Neural crest cell (in vitro differentiated cells): Measurements from ENCODE around the gene AP1M1. TPM values are rescaled to one million over a fixed set of nuclear protein-coding genes. Genes with fewer than 3 reads are reported as not detected.

Experiments
- DNase-seq: peaks from one replicate; pipeline ENCODE4 v3.0.0; 2021; ENCODE audit warnings: low read depth, mixed read lengths, low spot score
- H3K27ac Mint-ChIP-seq: one replicate; pipeline ENCODE4 v1.8.0; 2021; ENCODE audit warnings: mild to moderate bottlenecking, mixed read lengths; ENCODE audit not compliant: unreplicated experiment
- H3K27me3 Mint-ChIP-seq: 2 replicates; pipeline ENCODE4 v1.8.0; 2021; ENCODE audit warnings: low read depth, mild to moderate bottlenecking, mixed read lengths
- H3K36me3 Mint-ChIP-seq: 2 replicates; pipeline ENCODE4 v1.8.0; 2021; ENCODE audit warnings: low read depth, mild to moderate bottlenecking, mixed read lengths
- H3K4me1 Mint-ChIP-seq: 2 replicates; pipeline ENCODE4 v1.8.0; 2021; ENCODE audit warnings: mixed read lengths
- H3K4me3 Mint-ChIP-seq: one replicate; pipeline ENCODE4 v1.8.0; 2021; ENCODE audit warnings: mild to moderate bottlenecking, mixed read lengths
- H3K9me3 Mint-ChIP-seq: 2 replicates; pipeline ENCODE4 v1.8.0; 2021; ENCODE audit warnings: mixed read lengths
- CTCF ChIP-seq: fragments of 200-600 bp; sonication (generic); conservative IDR thresholded peaks from 2 replicates; pipeline ENCODE4 v1.5.0; 2021; ENCODE audit warnings: antibody characterized with exemption, mild to moderate bottlenecking
- total RNA-seq: library from RNA; stranded (reverse); gene quantifications from 2 replicates; pipeline ENCODE4 v1.2.1, GENCODE V29; 2021

AP1M1 gene
- total RNA-seq, 1 donor from 2014 or later = 97.6 TPM

DNA sequence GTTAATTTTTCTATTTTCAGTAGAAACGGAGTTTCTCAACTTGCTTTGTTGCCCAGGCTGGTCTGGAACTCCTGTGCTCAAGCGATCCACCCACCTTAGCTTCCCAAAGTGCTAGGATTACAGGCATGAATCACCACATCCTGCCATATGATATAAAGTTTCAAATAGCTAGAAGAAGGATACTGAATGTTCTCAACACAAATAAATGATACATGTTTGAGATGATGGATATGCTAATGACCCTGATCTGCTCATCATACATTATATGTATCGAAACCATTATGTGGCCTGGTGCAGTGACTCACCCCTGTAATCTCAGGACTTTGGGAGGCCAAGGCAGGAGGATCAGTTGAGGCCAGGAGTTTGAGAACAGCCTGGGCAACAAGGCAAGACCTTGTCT, 35.9 kb upstream of the AP1M1 start:
- Mint-ChIP-seq H3K36me3 (no peaks in the 10 kb centered on the region), H3K4me1 (no peaks in the 10 kb centered on the region), H3K4me3 (no peak overlapping the region), H3K9me3 (no peaks in the 10 kb centered on the region), H3K27ac (no peak overlapping the region), H3K27me3 (no peaks in the 10 kb centered on the region)
- TF ChIP-seq CTCF = no peak
- no peak for DNase-seq

DNA sequence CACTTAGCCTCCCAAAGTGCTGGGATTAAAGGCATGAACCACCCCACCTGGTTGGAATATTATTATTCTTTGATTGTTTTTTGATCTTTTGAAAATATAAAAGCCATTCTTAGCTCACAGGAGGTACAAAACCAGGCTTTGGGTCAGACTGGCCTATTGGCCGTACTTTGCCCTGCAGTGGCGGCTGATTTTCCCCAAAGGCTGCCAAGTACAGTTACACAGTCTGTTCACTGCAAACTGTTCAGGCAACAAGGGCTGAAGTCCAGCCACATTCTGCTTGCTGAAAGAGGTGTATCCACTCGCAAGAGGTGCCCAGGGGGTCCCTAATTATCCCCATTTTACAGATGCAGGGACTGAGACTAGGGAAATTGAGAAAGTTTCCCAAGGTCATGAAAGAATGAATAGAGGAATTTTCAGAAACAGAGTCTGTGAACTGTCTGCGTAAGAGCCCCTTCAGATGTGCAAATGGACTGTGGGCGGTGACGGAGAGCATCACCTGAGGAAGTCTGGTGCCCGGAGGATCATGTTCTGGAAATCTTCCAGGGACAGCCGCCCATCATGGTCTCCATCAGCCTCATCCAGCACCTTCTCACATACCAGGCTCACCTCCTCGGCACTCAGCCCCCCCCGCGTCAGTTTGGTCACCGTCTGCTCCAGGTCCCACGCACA, 33.4 kb upstream of the AP1M1 start:
- no peak overlapping the region for H3K4me3 Mint-ChIP-seq
- H3K27ac Mint-ChIP-seq = no peak overlapping the region
- DNase-seq = no peak
- no peaks in the 10 kb centered on the region for H3K36me3 Mint-ChIP-seq
- TF ChIP-seq CTCF = no peak
- H3K4me1 Mint-ChIP-seq = no peaks in the 10 kb centered on the region
- H3K27me3 Mint-ChIP-seq = no peaks in the 10 kb centered on the region
- H3K9me3 Mint-ChIP-seq = no peaks in the 10 kb centered on the region

DNA sequence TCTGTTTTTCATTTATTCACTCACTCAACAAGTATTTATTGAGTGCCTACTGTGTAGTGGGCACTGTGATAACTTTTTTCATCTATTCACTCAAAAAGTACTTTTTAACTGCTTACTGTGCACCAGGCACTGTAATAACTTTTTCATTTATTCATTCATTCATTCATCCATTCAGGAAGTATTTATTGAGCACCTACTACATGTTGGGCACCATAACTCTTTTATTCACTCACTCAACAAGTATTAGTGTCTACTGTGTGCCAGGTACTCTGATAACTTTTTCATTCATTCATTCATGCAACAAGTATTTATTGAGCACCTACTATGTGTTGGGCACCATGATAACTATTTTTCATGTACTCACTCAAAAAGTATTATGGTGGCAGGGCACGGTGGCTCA, 31.3 kb upstream of the AP1M1 start:
- Mint-ChIP-seq H3K27me3 (no peaks in the 10 kb centered on the region), H3K9me3 (no peaks in the 10 kb centered on the region), H3K4me3 (no peak overlapping the region), H3K36me3 (no peaks in the 10 kb centered on the region), H3K27ac (no peak overlapping the region), H3K4me1 (no peaks in the 10 kb centered on the region)
- no peak for TF ChIP-seq CTCF
- DNase-seq = no peak

DNA sequence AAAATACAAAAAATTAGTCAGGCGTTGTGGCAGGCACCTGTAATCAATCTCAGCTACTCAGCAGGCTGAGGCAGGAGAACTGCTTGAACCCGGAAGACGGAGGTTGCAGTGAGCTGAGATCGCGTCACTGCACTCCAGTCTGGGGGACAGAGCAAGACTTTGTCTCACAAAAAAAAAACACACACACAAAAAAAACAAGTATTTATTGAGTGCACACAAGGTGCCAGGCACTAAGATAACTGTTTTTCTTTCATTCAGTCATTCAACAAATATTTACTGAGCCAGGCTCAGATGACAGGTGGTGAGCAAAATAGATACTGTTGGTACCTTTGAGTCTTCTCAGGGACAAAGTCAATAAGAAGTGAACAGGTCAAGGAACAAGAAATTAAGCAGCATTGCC, 30.7 kb upstream of the AP1M1 start:
- Mint-ChIP-seq H3K36me3 (no peaks in the 10 kb centered on the region), H3K4me3 (no peak overlapping the region), H3K27ac (no peak overlapping the region), H3K9me3 (no peaks in the 10 kb centered on the region), H3K4me1 (no peaks in the 10 kb centered on the region), H3K27me3 (no peaks in the 10 kb centered on the region)
- DNase-seq = no peak
- TF ChIP-seq CTCF = no peak

GRCh38 chr19:16168465-16169081, 29.1 kb upstream of the AP1M1 start:
- Mint-ChIP-seq H3K4me3 (no peak overlapping the region), H3K36me3 (no peaks in the 10 kb centered on the region), H3K27ac (no peak overlapping the region), H3K4me1 (no peaks in the 10 kb centered on the region), H3K9me3 (no peaks in the 10 kb centered on the region), H3K27me3 (no peaks in the 10 kb centered on the region)
- TF ChIP-seq CTCF = no peak
- no peak for DNase-seq
